GM12878 (cell line): ENCODE data around the gene ARHGEF7. TPM values are rescaled to one million over a fixed set of nuclear protein-coding genes. Genes with fewer than 3 reads are reported as not detected.

Experiments used
- ATAC-seq: fragments of 200-7000 bp; cut with Tn5 transposase; 3 replicates; pipeline ENCODE4 v1.9.1; 2020; ENCODE audit warnings: mild to moderate bottlenecking, moderate library complexity
- BruUV-seq: library from RNA; stranded (reverse); fragments of 400-500 nt; replicated peaks from 2 replicates; lab custom pipeline; 2021; lab: Mats Ljungman, UMichigan
- CTCF ChIA-PET: fragments of 300-600 bp; sonication (Branson Sonifier 250); formaldehyde crosslinking; extraction: SDS; loops from one replicate; lab custom pipeline; 2021; ENCODE audit warnings: inconsistent platforms; lab: Yijun Ruan, JAX
- POLR2A ChIA-PET: fragments of 350-600 bp; formaldehyde crosslinking; extraction: SDS; loops from one replicate; lab custom pipeline; 2021; ENCODE audit warnings: inconsistent platforms; lab: Charles Lee
- RAD21 ChIA-PET: fragments of 300-600 bp; sonication (Branson Sonifier 250); formaldehyde crosslinking; loops from one replicate; lab custom pipeline; 2023; ENCODE audit warnings: antibody characterized with exemption; ENCODE audit not compliant: unreplicated experiment; lab: Charles Lee
- SMC1A ChIA-PET: fragments of 300-600 bp; sonication (Branson Sonifier 250); formaldehyde crosslinking; loops from one replicate; lab custom pipeline; 2023; ENCODE audit not compliant: unreplicated experiment, uncharacterized antibody; lab: Charles Lee
- DNase-seq: peaks from one replicate; pipeline ENCODE4 v3.0.0-alpha.2; 2011; ENCODE audit warnings: low read depth, low spot score
- FAIRE-seq: peaks from 3 replicates; lab custom pipeline; 2011; peaks lifted over from hg19 to GRCh38; lab: Jason Lieb, UNC
- H2AFZ ChIP-seq: 2 replicates; pipeline ENCODE4 v1.6.0; 2011; ENCODE audit warnings: low read depth, low read length, control low read depth; ENCODE audit not compliant: control insufficient read depth
- H3K27ac ChIP-seq: 2 replicates; pipeline ENCODE4 v1.5.1; 2011; ENCODE audit warnings: control low read depth; ENCODE audit not compliant: control insufficient read depth, insufficient read depth
- H3K27me3 ChIP-seq, 2 experiments: replicated peaks in 1 of 2; 2 replicates each; pipeline versions ENCODE4 v1.6.0 to v1.6.1; 2011; ENCODE audit warnings: low read length in 1 of 2; ENCODE audit not compliant: control insufficient read depth in 2 of 2, insufficient read depth in 2 of 2
- H3K36me3 ChIP-seq, 2 experiments: 2 replicates each; pipeline ENCODE4 v1.5.1; 2011; ENCODE audit warnings: low read length in 1 of 2; ENCODE audit not compliant: control insufficient read depth in 2 of 2, insufficient read depth in 2 of 2
- H3K4me1 ChIP-seq: 2 replicates; pipeline ENCODE4 v1.6.1; 2011; ENCODE audit warnings: mild to moderate bottlenecking, low read length, moderate library complexity, mixed read lengths; ENCODE audit not compliant: control insufficient read depth, insufficient read depth
- H3K4me2 ChIP-seq: 2 replicates; pipeline ENCODE4 v1.6.0; 2011; ENCODE audit warnings: control low read depth; ENCODE audit not compliant: control insufficient read depth, insufficient read depth
- H3K4me3 ChIP-seq: fragments of 200-600 bp; sonication (generic); 2 replicates; pipeline ENCODE4 v1.5.1; 2016
- H3K79me2 ChIP-seq: 2 replicates; pipeline ENCODE4 v1.6.0; 2011; ENCODE audit warnings: low read length; ENCODE audit not compliant: control insufficient read depth, insufficient read depth
- H3K9ac ChIP-seq: 2 replicates; pipeline ENCODE4 v1.8.0; 2011; ENCODE audit warnings: low read length, control low read depth, mixed read lengths; ENCODE audit not compliant: control insufficient read depth, insufficient read depth
- H3K9me3 ChIP-seq: replicated peaks from 3 replicates; pipeline ENCODE4 v1.5.1; 2011; ENCODE audit warnings: mild to moderate bottlenecking, low read length; ENCODE audit not compliant: control insufficient read depth, insufficient read depth
- H4K20me1 ChIP-seq: 2 replicates; pipeline ENCODE4 v1.6.0; 2011; ENCODE audit not compliant: control insufficient read depth, insufficient read depth
- E2F4 ChIP-seq: IDR thresholded peaks from 2 replicates; pipeline ENCODE4 v1.6.1; 2012; ENCODE audit warnings: low read depth, low read length, improper control_type of control experiment
- NFXL1 ChIP-seq: fragments of 450-650 bp; IDR thresholded peaks from 2 replicates; pipeline ENCODE4 v1.6.1; 2017; ENCODE audit warnings: antibody characterized with exemption, mild to moderate bottlenecking, borderline replicate concordance
- SMC3 ChIP-seq: IDR thresholded peaks from 2 replicates; pipeline ENCODE4 v1.6.1; 2011; ENCODE audit warnings: low read length, improper control_type of control experiment, borderline replicate concordance
- TCF7 ChIP-seq: IDR thresholded peaks from 2 replicates; pipeline ENCODE4 v1.6.1; 2014; ENCODE audit warnings: antibody characterized with exemption, borderline replicate concordance
- WGBS: methylation state at CpG from one replicate; pipeline ENCODE4 v1.1.6; 2016; ENCODE audit warnings: low lambda C conversion rate; ENCODE audit not compliant: insufficient replicate concordance, insufficient coverage; ENCODE audit errors: missing lambda C conversion rate; 5-methylcytosine and 5-hydroxymethylcytosine counted together
- in situ Hi-C: fragments of 300-500 bp; cut with MboI; formaldehyde crosslinking; loops from 9 replicates; pipeline ENCODE4 v1.14.3; 2018; ENCODE audit warnings: mixed read lengths
- intact Hi-C: fragments of 100-400 bp; cut with micrococcal nuclease; formaldehyde crosslinking; loops from one replicate; pipeline ENCODE4 v1.14.2; 2022; ENCODE audit not compliant: unreplicated experiment
- polyA plus RNA-seq, 11 experiments: library from polyadenylated mRNA; depleted of rRNA in 4 of 11; unstranded in 6 of 11; stranded (reverse) in 5 of 11; fragments of >200 nt; fragmentation: Nextera tagmentation in 4 of 11; fragmentation: Illumina TruSeq in 1 of 11; extraction: Ambion mirVana in 4 of 11; extraction: Trizol in 1 of 11; gene quantifications; 1 replicate in 1 of 11; 2 replicates in 10 of 11; pipeline versions ENCODE4 v1.2.1 to v1.2.3, GENCODE V29; 2011 to 2016; ENCODE audit warnings: inconsistent platforms in 2 of 11, missing spikeins in 2 of 11, low read depth in 1 of 11
- total RNA-seq, 4 experiments: library from RNA; depleted of rRNA in 3 of 4; stranded (reverse); fragments of >200 nt in 3 of 4; fragmentation: Illumina TruSeq in 1 of 4; extraction: Trizol in 1 of 4; gene quantifications; 2 replicates each; pipeline versions ENCODE4 v1.2.1 to v1.2.3, GENCODE V29; 2013 to 2021

ARHGEF7 gene
- total and polyA plus RNA-seq, 10 of the 15 experiments (the other 5 are each of a cell fraction or from before 2014, with no cell fraction given): 4.7 to 65.5 (median 36.6) TPM

- no peak for TF ChIP-seq TCF7
- no peak for TF ChIP-seq SMC3
- TF ChIP-seq E2F4: no peak
Measured at GRCh38 chr13:111339366-111340143, 224.4 kb downstream of the ARHGEF7 start (continued).

- CTCF ChIA-PET: no interaction called here
- POLR2A ChIA-PET: no interaction called here
- FAIRE-seq: no peak
- TF ChIP-seq NFXL1: no peak
- TF ChIP-seq, all 136 proteins: peak for 0
- Histone ChIP-seq H3K79me2 (no peaks in the 10 kb centered on the region), H3K36me3 (no peaks in the 10 kb centered on the region; a peak in 1 of 4 replicates), H3K27me3 (no peaks in the 10 kb centered on the region), H3K4me3 (no peak overlapping the region), H3K4me2 (no peak overlapping the region), H3K9ac (no peak overlapping the region), H3K9me3 (no peaks in the 10 kb centered on the region; the same call in 2 of the 3 replicates), H4K20me1 (no peaks in the 10 kb centered on the region), H2AFZ (no peak overlapping the region), H3K27ac (no peak overlapping the region), H3K4me1 (no peaks in the 10 kb centered on the region)
- intact Hi-C loops: no loop called here
- DNase-seq: no peak
- WGBS: 23% methylated on average over 5 of the region's 5 CpGs
- in situ Hi-C loops: no loop called here
- ATAC-seq: no peak
- BruUV-seq: no TSS peak
- SMC1A ChIA-PET: no interaction called here
- RAD21 ChIA-PET: no interaction called here
Measured at GRCh38 chr13:111341886-111342285, 226.8 kb downstream of the ARHGEF7 start.
